ENCODE data around the gene SRP68. TPM values are rescaled to one million over a fixed set of nuclear protein-coding genes. Genes with fewer than 3 reads are reported as not detected.

SRP68 gene
- total RNA-seq, 2 donors from 2014 or later = 26.2 to 27.7 TPM

DNA sequence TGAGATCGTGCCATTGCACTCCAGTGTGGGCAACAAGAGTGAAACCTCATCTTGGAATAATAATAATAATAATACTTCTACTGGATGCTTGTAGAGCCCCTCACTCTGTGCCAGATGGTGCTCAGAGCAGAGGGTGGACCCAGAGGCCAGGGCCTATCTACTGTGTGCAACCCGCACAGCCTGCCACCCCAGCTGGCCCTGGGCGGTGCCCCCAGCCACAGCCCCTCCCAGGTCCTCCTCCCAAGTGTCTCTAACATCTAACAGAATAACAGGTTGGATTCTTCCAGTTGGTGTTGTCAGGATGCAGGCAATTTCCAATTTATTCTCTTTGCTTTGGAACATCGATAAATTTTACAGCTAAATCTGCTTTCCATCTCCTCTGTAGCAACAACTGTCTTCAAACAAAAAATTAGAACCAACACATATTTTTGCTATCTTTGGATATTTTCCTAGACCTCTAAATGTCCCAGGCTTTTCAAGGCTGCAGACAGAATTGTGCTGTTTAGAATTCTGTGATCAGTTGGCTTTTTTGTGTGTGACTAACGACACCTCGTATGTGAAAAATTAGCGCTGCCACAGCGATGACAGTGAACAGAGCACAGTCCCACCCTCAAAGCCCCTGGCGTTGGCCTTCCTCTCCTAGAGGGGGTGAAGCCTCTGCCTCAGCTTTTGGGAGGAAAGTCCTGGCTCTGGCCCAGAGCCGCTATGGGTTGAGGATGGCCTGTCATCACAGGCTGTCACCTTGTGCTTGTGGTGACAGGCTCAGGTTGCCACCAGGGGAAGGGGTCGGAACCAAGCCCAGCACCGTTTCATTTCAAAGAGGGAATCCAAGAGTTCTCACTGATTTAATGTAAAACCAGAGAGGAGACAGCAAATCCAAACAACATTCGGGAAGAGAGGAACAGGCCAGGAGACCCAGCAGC is 37.6 kb downstream of the SRP68 start:
- intact Hi-C loops (cut with DNase I) = no loop called here
- WGBS, 2 donors = 80 to 82% methylated on average over 10 to 13 of the region's 13 CpGs
- TF ChIP-seq, protein P1, sequence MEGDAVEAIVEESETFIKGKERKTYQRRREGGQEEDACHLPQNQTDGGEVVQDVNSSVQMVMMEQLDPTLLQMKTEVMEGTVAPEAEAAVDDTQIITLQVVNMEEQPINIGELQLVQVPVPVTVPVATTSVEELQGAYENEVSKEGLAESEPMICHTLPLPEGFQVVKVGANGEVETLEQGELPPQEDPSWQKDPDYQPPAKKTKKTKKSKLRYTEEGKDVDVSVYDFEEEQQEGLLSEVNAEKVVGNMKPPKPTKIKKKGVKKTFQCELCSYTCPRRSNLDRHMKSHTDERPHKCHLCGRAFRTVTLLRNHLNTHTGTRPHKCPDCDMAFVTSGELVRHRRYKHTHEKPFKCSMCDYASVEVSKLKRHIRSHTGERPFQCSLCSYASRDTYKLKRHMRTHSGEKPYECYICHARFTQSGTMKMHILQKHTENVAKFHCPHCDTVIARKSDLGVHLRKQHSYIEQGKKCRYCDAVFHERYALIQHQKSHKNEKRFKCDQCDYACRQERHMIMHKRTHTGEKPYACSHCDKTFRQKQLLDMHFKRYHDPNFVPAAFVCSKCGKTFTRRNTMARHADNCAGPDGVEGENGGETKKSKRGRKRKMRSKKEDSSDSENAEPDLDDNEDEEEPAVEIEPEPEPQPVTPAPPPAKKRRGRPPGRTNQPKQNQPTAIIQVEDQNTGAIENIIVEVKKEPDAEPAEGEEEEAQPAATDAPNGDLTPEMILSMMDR (IDR thresholded peaks at IDR 0.05) = no peak
- no peak for TF ChIP-seq POLR2A (IDR thresholded peaks at IDR 0.05)
- peaks cover 16% of the 10 kb centered on the region for H3K4me1 ChIP-seq
- no peak overlapping the region for H3K4me3 ChIP-seq
- peaks cover 0 to 12% of the 10 kb centered on the region in 2 donors for H3K36me3 ChIP-seq (replicated peaks in 1 of 2; ENCODE audit: insufficient read depth in 1 of 2, low read depth in 2 of 2)
- no peak overlapping the region for H3K27ac ChIP-seq
- ATAC-seq = no peak
- no peaks in the 10 kb centered on the region for H3K9me3 ChIP-seq
- H3K27me3 ChIP-seq = no peaks in the 10 kb centered on the region
- DNase-seq = no peak

DNA sequence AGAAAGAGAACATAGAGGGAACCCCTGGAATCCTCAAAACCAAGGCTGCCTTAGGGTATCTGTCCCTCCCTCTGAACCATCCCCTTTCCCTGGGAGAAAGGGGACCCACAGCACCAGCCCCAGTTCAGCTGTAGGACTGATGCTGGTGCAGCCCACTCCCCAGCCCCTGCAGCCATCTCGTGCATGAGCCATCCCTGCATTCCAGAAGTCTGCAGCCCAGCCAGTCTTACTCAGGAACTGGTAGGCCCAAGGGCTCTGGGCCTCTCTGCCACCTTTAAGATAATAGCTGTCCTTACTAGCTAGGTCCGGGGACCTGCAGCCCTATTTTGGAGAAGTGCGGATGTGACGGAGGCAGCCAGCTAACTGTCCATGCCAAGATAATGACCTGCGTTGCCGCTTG is 39.2 kb downstream of the SRP68 start:
- no peak for DNase-seq
- H3K27me3 ChIP-seq = no peaks in the 10 kb centered on the region
- H3K4me1 ChIP-seq = peaks cover 16% of the 10 kb centered on the region
- H3K4me3 ChIP-seq = no peak overlapping the region
- TF ChIP-seq, protein P1 (IDR thresholded peaks at IDR 0.05) = no peak
- no peak for TF ChIP-seq POLR2A (IDR thresholded peaks at IDR 0.05)
- WGBS, 2 donors = 98 to 99% methylated on average over 6 of the region's 6 CpGs
- H3K27ac ChIP-seq = no peak overlapping the region
- no peaks in the 10 kb centered on the region for H3K9me3 ChIP-seq
- intact Hi-C loops (cut with DNase I) = no loop called here
- H3K36me3 ChIP-seq (replicated peaks in 1 of 2; ENCODE audit: insufficient read depth in 1 of 2, low read depth in 2 of 2) = no peaks in the 10 kb centered on the region
- no peak for ATAC-seq

DNA sequence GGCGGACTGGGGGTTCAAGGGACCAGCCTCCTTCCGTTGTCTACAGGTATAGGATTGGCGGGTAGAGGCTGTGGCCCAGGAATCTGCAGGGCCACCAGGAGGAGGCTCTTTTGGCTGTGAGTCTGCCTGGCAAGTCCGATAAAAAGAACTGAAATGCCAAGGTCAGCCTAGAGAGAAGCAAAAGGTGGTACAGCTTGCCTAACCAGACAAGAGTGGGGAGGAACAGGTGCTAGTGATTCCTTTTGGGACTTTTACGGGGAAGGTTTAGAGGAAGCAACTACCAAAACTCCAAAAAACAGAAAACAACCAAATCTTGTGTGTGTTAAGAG is 39.6 kb downstream of the SRP68 start:
- DNase-seq = peak in 2 of 4 donors; percentile 35 to 42
- H3K36me3 ChIP-seq (replicated peaks in 1 of 2; ENCODE audit: insufficient read depth in 1 of 2, low read depth in 2 of 2) = no peaks in the 10 kb centered on the region
- H3K27me3 ChIP-seq = no peaks in the 10 kb centered on the region
- no peak overlapping the region for H3K4me3 ChIP-seq
- intact Hi-C loops (cut with DNase I) = no loop called here
- TF ChIP-seq POLR2A (IDR thresholded peaks at IDR 0.05) = no peak
- TF ChIP-seq, protein P1 (IDR thresholded peaks at IDR 0.05) = peak in 1 of 7 experiments; percentile 11
- no peaks in the 10 kb centered on the region for H3K9me3 ChIP-seq
- peak; percentile 57 for ATAC-seq
- H3K27ac ChIP-seq = peak overlapping the region in 2 of 4 donors; percentile 13 to 34
- H3K4me1 ChIP-seq = peaks cover 16% of the 10 kb centered on the region
- WGBS, 2 donors = 18 to 43% methylated on average over 4 to 5 of the region's 5 CpGs

DNA sequence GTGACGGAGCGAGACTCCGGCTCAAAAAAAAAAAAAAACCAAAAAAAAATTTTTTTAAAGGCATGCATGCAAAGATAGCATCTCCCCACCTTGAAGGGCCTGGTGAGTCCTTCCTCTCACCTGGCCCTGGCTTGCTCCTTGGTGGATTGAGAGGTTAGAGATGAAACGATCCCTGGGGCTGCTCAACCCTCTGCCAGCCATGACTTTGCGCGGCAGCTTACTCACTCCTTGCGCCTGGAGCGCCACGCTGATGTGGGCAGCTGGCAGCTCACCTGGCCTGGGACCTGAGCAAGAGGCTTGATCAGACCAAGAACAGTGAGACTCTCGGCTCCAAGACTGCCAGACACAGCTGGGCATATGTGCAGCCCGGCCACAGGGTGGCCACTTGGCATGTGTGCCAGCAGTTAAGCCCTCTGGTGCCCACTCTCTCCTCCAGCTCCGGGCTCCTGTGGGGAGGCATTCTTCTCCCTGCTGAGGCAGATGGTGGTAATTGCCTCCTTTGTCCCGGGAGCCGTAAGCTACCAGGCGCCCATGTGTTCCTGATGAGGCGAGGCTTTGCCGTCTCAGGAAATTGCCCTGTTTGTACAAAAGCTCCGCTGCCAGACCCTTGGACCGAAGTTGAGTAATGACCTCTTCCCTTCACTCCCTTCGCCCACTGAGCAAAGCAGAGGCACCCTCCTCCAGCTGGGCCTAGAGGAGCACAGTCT is 40.1 kb downstream of the SRP68 start:
- TF ChIP-seq, protein P1 (IDR thresholded peaks at IDR 0.05) = peak in 5 of 7 experiments; percentile 18 to 47 (median 39)
- TF ChIP-seq POLR2A (IDR thresholded peaks at IDR 0.05) = no peak

More for the DNA sequence above, 40.1 kb downstream of the SRP68 start:
- intact Hi-C loops (cut with DNase I) = no loop called here
- 46 to 52% methylated on average over 19 to 20 of the region's 20 CpGs for WGBS, 2 donors
- Histone ChIP-seq H3K27ac (peak overlapping the region in 2 of 4 donors; percentile 13 to 34), H3K4me1 (peaks cover 21% of the 10 kb centered on the region), H3K27me3 (no peaks in the 10 kb centered on the region), H3K9me3 (no peaks in the 10 kb centered on the region), H3K36me3 (replicated peaks in 1 of 2; ENCODE audit: insufficient read depth in 1 of 2, low read depth in 2 of 2) (no peaks in the 10 kb centered on the region), H3K4me3 (no peak overlapping the region)
- DNase-seq (peak; percentile 38 to 62 (median 54)), ATAC-seq (peak; percentile 51)

Measured in body of pancreas (tissue), 4 donors.